ENCODE results near the gene CRADD.

Gene CRADD

DNA sequence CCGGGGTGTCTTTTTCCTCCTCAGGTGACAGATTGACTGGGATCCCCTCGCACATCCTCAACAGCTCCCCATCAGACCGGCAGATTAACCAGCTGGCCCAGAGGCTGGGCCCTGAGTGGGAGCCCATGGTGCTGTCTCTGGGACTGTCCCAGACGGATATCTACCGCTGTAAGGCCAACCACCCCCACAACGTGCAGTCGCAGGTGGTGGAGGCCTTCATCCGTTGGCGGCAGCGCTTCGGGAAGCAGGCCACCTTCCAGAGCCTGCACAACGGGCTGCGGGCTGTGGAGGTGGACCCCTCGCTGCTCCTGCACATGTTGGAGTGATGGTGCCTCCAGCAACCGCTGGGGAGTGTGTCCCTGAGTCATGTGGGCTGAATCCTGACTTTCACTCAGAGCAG is 172.8 kb downstream of the CRADD start:
- FAIRE-seq (no peak), DNase-seq (ENCODE audit: insufficient read length, low spot score) (no peak)
- TF ChIP-seq, protein P1, sequence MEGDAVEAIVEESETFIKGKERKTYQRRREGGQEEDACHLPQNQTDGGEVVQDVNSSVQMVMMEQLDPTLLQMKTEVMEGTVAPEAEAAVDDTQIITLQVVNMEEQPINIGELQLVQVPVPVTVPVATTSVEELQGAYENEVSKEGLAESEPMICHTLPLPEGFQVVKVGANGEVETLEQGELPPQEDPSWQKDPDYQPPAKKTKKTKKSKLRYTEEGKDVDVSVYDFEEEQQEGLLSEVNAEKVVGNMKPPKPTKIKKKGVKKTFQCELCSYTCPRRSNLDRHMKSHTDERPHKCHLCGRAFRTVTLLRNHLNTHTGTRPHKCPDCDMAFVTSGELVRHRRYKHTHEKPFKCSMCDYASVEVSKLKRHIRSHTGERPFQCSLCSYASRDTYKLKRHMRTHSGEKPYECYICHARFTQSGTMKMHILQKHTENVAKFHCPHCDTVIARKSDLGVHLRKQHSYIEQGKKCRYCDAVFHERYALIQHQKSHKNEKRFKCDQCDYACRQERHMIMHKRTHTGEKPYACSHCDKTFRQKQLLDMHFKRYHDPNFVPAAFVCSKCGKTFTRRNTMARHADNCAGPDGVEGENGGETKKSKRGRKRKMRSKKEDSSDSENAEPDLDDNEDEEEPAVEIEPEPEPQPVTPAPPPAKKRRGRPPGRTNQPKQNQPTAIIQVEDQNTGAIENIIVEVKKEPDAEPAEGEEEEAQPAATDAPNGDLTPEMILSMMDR (IDR thresholded peaks at IDR 0.05; ENCODE audit: insufficient read depth, missing control alignments): no peak

DNA sequence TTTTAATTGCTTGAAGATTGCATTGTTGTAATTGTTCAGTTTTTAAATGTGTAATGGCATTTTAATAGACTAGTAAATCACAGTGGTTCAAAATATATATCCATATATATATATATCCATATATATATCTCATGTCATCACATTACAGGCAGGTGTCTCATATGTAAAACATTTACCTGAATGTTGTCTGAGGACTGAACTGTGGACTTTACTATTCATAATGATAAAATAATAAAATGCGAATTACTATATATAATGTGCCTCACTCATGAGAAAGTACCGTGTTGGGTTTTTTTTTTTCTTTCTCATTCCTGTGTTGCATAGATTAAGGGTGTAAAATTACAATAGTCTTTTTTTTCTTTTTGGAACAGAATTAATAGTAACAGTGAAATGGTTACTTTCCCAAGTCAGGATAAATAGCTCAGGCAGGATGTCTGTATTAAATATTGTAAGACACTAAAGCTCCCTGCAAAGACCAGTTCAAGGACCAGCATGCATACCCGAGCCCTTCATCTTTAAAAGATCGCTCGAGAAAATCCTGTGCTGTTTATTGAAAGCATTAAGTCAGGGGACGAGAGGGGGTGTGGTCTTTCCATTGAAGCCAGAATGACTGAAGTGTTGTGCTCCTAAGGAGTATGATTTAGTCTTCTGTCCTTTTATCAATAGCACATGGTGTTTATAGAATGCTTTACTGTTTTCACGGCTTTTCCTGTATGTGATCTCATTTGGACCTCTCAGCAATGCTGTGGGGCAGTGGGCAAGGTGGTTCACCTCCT is 173.5 kb downstream of the CRADD start:
- DNase-seq (ENCODE audit: insufficient read length, low spot score): no peak
- TF ChIP-seq, protein P1 (IDR thresholded peaks at IDR 0.05; ENCODE audit: insufficient read depth, missing control alignments): no peak
- no peak for FAIRE-seq

DNA sequence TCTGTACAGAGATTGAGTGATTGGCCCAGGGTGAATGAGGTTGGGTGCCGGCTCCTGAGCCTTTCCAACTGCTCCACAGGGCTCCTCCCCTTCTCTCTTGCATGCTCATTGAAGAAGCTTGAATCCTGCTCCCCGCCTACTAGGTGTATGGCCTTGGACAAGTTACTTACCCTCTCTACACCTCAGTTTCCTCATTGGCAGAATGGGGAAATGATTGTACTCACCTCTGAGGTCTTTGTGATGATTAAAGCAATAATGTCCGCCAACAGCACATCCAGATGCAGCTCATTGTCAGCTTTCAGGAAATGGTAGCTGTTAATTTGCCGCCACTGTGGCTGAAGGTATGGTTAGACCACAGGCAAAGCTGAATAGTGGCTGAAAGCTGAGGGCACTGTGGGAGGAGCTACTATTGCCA is 174.1 kb downstream of the CRADD start:
- no peak for DNase-seq (ENCODE audit: insufficient read length, low spot score)
- FAIRE-seq: no peak
- TF ChIP-seq, protein P1 (IDR thresholded peaks at IDR 0.05; ENCODE audit: insufficient read depth, missing control alignments): no peak

DNA sequence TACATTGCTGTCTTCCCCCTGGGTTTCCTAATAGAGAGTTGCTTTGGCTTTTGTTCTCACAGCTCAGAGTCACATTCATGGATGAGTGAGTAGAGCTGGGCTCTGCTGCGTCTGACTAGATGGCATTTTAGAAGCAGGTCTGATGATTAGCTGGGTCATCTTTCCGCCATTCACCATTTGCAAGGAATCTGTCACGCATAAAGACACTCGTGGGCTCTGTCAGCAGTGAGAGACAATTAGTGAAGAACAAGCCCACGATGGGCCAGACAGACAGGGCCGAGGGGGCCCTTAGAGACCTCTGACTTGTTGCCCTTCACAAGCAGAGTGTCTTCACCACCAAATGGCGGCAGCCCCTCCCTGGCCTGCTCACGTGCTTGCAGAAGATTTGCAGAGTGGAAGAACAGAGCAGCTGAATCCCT is 175.0 kb downstream of the CRADD start:
- FAIRE-seq: no peak
- TF ChIP-seq, protein P1 (IDR thresholded peaks at IDR 0.05; ENCODE audit: insufficient read depth, missing control alignments): no peak

DNA sequence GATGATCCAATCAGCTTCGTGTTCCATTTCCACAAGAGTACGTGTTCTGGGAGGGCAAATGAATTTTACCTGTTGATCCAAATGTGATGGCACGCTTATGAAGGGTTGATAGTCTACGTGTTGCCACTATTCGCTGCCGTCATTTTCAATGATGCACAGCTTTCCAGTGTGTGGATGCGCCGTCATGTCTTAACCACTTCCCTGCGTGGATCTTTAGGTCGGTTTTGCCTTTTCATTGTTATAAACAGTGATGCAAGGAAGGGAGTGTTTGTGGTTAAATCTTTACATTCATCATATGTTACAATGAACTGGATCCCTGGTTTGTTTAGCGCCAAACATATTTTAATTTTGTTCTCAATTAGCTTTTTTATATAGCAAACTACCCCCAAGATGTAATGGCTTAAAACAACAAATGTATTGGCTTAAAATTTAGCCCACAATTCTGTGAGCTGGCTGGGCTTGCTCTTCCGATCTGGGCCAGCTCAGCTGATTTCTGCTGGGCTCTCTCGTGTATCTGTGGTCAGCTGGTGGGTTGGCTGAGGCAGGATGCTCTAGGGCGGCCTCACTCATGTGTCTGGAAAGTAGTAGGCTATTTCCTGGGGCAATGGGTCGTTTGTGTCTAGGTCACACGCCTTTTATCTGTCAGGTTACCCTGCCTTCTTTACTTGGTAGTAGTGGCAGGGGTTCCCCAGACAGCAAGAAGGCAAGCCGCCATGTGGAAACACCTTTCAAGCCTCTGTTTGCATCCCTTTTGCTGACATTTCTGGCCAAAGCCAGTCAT is 176.7 kb downstream of the CRADD start:
- FAIRE-seq (no peak), DNase-seq (ENCODE audit: insufficient read length, low spot score) (no peak)
- TF ChIP-seq, protein P1 (IDR thresholded peaks at IDR 0.05; ENCODE audit: insufficient read depth, missing control alignments): no peak

More for the DNA sequence above, 175.0 kb downstream of the CRADD start:
- DNase-seq (ENCODE audit: insufficient read length, low spot score): no peak

DNA sequence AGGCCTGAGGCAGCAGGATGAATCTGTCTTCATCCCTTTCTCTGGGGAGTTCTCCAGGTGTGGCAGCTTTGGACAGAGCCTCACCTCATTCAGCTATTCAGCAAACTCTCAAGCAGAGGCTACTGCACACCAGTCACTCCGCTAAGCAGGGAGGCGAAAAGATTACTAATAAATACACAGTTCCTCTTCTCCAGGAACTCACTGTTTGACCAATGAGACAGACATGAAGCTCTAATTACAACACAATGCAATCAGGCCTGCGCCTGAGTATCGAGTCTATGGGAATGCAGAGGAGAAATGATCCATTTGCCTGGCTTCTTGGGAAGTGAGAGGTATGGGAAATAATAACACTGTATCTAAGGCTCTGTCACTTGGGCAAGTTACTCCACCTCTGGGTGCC is 178.1 kb downstream of the CRADD start:
- DNase-seq (ENCODE audit: insufficient read length, low spot score) (no peak), FAIRE-seq (no peak)
- TF ChIP-seq, protein P1 (IDR thresholded peaks at IDR 0.05; ENCODE audit: insufficient read depth, missing control alignments): no peak

DNA sequence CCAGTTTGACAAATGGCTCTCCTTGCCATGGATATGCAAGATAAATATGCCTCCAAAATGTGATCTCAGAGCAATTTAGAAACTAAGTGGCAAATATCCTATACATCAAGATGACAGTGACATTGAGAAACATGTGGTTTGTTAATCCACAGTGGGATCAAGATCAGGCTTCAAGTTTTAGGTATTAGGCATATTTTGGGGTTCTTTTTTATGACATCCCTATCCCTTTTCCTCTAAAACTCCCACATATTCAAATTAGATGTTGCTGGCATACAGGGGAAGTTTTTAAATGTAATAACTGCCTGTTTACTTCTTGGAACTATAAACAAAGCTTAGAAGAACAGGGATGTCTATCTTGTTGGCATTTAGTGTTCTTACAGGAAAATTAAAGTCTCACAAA is 179.4 kb downstream of the CRADD start:
- no peak for FAIRE-seq
- TF ChIP-seq, protein P1 (IDR thresholded peaks at IDR 0.05; ENCODE audit: insufficient read depth, missing control alignments): no peak
- DNase-seq (ENCODE audit: insufficient read length, low spot score): no peak
